HepG2 (cell line): ENCODE results near the gene SRP68. TPM values are rescaled to one million over a fixed set of nuclear protein-coding genes. Genes with fewer than 3 reads are reported as not detected.
A peak's percentile ranks its signal among the peaks of the same experiment; 100 is the strongest.

ENCODE experiments used
- HCFC1 ChIP-seq: fragments of 150-350 bp; IDR thresholded peaks from 2 replicates; pipeline ENCODE4 v1.6.1; 2014; ENCODE audit warnings: low read depth, low read length
- NFE2L2 ChIP-seq: fragments of 150-350 bp; IDR thresholded peaks from 2 replicates; pipeline ENCODE4 v1.6.1; 2014; ENCODE audit warnings: low read length
- NRL ChIP-seq: sonication (generic); formaldehyde crosslinking; IDR thresholded peaks from 2 replicates; pipeline ENCODE4 v1.5.0; 2020; ENCODE audit warnings: missing genetic modification reagents, mild to moderate bottlenecking, moderate library complexity, borderline replicate concordance
- SYNCRIP ChIP-seq: fragments of 200-400 bp; formaldehyde crosslinking; IDR thresholded peaks from 2 replicates; pipeline ENCODE4 v1.6.1; 2018; ENCODE audit warnings: mild to moderate bottlenecking, low read depth, low read length; ENCODE audit not compliant: insufficient read depth
- ZC3H4 ChIP-seq: sonication (generic); formaldehyde crosslinking; IDR thresholded peaks from 2 replicates; pipeline ENCODE4 v1.4.0; 2020; ENCODE audit warnings: missing genetic modification reagents, borderline replicate concordance
- ZNF224 ChIP-seq: sonication (generic); formaldehyde crosslinking; IDR thresholded peaks from 2 replicates; pipeline ENCODE4 v1.5.0; 2020; ENCODE audit warnings: mild to moderate bottlenecking, missing genetic modification reagents
- ZNF383 ChIP-seq: sonication (generic); formaldehyde crosslinking; IDR thresholded peaks from 2 replicates; pipeline ENCODE4 v1.4.0; 2020; ENCODE audit warnings: missing genetic modification reagents, mild to moderate bottlenecking, borderline replicate concordance
- ZNF432 ChIP-seq: sonication (generic); formaldehyde crosslinking; IDR thresholded peaks from 2 replicates; pipeline ENCODE4 v1.5.0; 2020; ENCODE audit warnings: missing genetic modification reagents, mild to moderate bottlenecking, borderline replicate concordance
- ZNF496 ChIP-seq: sonication (generic); formaldehyde crosslinking; IDR thresholded peaks from 2 replicates; pipeline ENCODE4 v1.8.1; 2023; ENCODE audit warnings: mild to moderate bottlenecking, moderate library complexity, missing genetic modification reagents; ENCODE audit not compliant: insufficient replicate concordance
- ZNF557 ChIP-seq: sonication (generic); formaldehyde crosslinking; IDR thresholded peaks from 2 replicates; pipeline ENCODE4 v1.4.0; 2020; ENCODE audit warnings: missing genetic modification reagents
- ZNF605 ChIP-seq: sonication (generic); formaldehyde crosslinking; IDR thresholded peaks from 2 replicates; pipeline ENCODE4 v1.8.0; 2022; ENCODE audit warnings: mild to moderate bottlenecking, missing genetic modification reagents
- ZNF775 ChIP-seq: sonication (generic); formaldehyde crosslinking; IDR thresholded peaks from 2 replicates; pipeline ENCODE4 v1.4.0; 2020; ENCODE audit warnings: missing genetic modification reagents, mild to moderate bottlenecking, moderate library complexity, borderline replicate concordance
- polyA plus RNA-seq, 8 experiments: library from polyadenylated mRNA; depleted of rRNA in 3 of 8; stranded (reverse) in 7 of 8; unstranded in 1 of 8; fragments of >200 nt; fragmentation: Illumina TruSeq in 4 of 8; extraction: Trizol in 4 of 8; gene quantifications; 2 replicates each; pipeline versions ENCODE4 v1.2.1 to v1.2.3, GENCODE V29; 2011 to 2016; ENCODE audit warnings: low read depth in 4 of 8, missing spikeins in 1 of 8, mixed read lengths in 1 of 8; ENCODE audit not compliant: insufficient read depth in 1 of 8
- total RNA-seq, 5 experiments: library from RNA; depleted of rRNA; stranded (reverse); fragments of >200 nt; fragmentation: Illumina TruSeq; extraction: Trizol; gene quantifications; 2 replicates each; pipeline ENCODE4 v1.2.3, GENCODE V29; 2016; ENCODE audit warnings: low read depth in 1 of 5
- TF ChIP-seq, protein P1 (sequence below), 2 experiments: fragments of 450-650 bp in 1 of 2; sonication (generic) in 1 of 2; formaldehyde crosslinking in 1 of 2; IDR thresholded peaks; 2 replicates each; pipeline versions ENCODE4 v1.6.1 to v1.8.0; 2016 to 2022; ENCODE audit warnings: antibody characterized with exemption in 1 of 2, mild to moderate bottlenecking in 1 of 2, missing genetic modification reagents in 1 of 2
- TF ChIP-seq, protein P2 (sequence below): sonication (generic); formaldehyde crosslinking; IDR thresholded peaks from 2 replicates; pipeline ENCODE4 v1.8.1; 2023; ENCODE audit warnings: mild to moderate bottlenecking, missing genetic modification reagents
- TF ChIP-seq, protein P3 (sequence below): sonication (generic); formaldehyde crosslinking; IDR thresholded peaks from 2 replicates; pipeline ENCODE4 v1.8.0; 2022; ENCODE audit warnings: low read depth, missing genetic modification reagents

SRP68 gene
- total and polyA plus RNA-seq, 2 of the 13 experiments (the other 11 are each of a cell fraction or from before 2014, with no cell fraction given), result 39.8 to 74.3 TPM

DNA sequence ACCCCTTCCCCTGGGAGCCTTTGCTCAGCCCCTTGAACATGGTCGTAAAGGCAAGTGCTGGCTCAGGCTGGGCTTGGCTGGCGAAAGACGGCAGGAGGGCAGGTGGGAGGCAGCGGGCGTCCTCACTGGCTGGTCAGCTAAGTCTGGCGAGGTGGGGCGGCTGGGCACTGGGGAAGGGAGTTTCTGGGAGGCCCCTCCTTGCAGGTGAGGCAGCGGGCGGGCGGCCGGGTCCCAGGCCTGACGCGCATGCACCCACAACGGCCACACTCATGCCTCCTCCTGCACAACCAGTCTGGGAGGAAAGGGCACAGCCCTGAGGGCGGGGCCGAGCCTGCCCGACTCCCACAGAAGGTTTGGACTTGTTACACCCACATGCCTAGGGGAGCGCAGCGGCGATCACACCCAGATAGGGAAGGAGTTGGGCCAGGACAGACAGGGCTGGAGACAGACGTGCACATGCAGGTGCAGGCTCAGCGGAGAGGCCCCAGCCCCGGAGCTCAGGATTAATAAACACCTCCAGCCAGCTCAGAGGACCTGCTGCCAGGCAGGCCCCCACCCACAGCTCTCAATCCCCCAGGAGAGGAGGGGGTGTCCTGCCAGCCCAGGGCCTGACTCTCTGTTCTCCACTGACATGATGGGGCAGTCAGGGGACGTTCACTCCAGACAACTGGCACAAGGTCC is 45.0 kb downstream of the SRP68 start, which contains the start of gene EVPL (continued):
- TF ChIP-seq ZNF775 (CRISPR knock-in tag), result no peak
- peak; percentile 66 for TF ChIP-seq ZNF605 (CRISPR knock-in tag)
- peak; percentile 79; the same call in 1 of the 2 replicates for TF ChIP-seq NRL (CRISPR knock-in tag)
- no peak for TF ChIP-seq ZNF383 (CRISPR knock-in tag)
- TF ChIP-seq ZNF432 (CRISPR knock-in tag), result no peak
- TF ChIP-seq, protein P1, sequence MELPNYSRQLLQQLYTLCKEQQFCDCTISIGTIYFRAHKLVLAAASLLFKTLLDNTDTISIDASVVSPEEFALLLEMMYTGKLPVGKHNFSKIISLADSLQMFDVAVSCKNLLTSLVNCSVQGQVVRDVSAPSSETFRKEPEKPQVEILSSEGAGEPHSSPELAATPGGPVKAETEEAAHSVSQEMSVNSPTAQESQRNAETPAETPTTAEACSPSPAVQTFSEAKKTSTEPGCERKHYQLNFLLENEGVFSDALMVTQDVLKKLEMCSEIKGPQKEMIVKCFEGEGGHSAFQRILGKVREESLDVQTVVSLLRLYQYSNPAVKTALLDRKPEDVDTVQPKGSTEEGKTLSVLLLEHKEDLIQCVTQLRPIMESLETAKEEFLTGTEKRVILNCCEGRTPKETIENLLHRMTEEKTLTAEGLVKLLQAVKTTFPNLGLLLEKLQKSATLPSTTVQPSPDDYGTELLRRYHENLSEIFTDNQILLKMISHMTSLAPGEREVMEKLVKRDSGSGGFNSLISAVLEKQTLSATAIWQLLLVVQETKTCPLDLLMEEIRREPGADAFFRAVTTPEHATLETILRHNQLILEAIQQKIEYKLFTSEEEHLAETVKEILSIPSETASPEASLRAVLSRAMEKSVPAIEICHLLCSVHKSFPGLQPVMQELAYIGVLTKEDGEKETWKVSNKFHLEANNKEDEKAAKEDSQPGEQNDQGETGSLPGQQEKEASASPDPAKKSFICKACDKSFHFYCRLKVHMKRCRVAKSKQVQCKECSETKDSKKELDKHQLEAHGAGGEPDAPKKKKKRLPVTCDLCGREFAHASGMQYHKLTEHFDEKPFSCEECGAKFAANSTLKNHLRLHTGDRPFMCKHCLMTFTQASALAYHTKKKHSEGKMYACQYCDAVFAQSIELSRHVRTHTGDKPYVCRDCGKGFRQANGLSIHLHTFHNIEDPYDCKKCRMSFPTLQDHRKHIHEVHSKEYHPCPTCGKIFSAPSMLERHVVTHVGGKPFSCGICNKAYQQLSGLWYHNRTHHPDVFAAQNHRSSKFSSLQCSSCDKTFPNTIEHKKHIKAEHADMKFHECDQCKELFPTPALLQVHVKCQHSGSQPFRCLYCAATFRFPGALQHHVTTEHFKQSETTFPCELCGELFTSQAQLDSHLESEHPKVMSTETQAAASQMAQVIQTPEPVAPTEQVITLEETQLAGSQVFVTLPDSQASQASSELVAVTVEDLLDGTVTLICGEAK (IDR thresholded peaks at IDR 0.05), result no peak
- TF ChIP-seq, protein P1 (CRISPR knock-in tag; IDR thresholded peaks at IDR 0.05), result peak; percentile 57; the same call in 1 of the 2 replicates
- TF ChIP-seq, protein P2, sequence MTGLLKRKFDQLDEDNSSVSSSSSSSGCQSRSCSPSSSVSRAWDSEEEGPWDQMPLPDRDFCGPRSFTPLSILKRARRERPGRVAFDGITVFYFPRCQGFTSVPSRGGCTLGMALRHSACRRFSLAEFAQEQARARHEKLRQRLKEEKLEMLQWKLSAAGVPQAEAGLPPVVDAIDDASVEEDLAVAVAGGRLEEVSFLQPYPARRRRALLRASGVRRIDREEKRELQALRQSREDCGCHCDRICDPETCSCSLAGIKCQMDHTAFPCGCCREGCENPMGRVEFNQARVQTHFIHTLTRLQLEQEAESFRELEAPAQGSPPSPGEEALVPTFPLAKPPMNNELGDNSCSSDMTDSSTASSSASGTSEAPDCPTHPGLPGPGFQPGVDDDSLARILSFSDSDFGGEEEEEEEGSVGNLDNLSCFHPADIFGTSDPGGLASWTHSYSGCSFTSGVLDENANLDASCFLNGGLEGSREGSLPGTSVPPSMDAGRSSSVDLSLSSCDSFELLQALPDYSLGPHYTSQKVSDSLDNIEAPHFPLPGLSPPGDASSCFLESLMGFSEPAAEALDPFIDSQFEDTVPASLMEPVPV (CRISPR knock-in tag), result peak; percentile 82
- TF ChIP-seq ZNF496, result no peak
- TF ChIP-seq HCFC1, result no peak
- TF ChIP-seq NFE2L2, result no peak
- TF ChIP-seq, protein P3, sequence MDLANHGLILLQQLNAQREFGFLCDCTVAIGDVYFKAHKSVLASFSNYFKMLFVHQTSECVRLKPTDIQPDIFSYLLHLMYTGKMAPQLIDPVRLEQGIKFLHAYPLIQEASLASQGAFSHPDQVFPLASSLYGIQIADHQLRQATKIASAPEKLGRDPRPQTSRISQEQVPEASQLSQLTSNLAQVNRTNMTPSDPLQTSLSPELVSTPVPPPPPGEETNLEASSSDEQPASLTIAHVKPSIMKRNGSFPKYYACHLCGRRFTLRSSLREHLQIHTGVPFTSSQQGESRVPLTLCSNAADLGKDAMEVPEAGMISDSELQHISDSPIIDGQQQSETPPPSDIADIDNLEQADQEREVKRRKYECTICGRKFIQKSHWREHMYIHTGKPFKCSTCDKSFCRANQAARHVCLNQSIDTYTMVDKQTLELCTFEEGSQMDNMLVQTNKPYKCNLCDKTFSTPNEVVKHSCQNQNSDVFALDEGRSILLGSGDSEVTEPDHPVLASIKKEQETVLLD (CRISPR knock-in tag), result no peak
- TF ChIP-seq ZNF557, result peak; percentile 91
- TF ChIP-seq SYNCRIP, result no peak
- TF ChIP-seq ZC3H4 (CRISPR knock-in tag), result no peak
- no peak for TF ChIP-seq ZNF224 (CRISPR knock-in tag)
